ENCODE results near the gene TLCD3B. TPM values are rescaled to one million over a fixed set of nuclear protein-coding genes. Genes with fewer than 3 reads are reported as not detected.

The TLCD3B gene
- total RNA-seq, 3 donors from 2014 or later (not counting 1 experiment from before 2014, with no cell fraction given) = 0.88 to 2.0 (median 1.7) TPM

DNA sequence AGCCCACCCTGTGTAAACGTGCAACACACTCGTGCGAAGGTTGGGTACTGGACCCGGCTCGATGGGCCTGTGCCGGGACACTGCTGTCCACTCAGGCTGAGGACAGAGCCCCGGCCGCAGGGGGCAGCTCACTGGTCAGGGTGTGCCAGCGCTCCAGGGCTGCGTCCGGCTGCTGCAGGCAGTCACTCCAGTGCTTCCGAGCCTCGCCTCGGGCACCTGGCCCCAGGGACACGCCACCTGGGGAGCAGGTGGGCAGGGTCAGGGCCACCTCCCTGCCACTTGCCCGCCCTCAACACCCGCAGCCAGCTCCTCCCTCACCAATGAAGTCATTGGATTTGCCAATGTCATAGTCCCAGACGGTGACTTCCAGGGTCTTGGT lies 25.0 kb downstream of the TLCD3B start:
- peaks cover 11% of the 10 kb centered on the region for H3K27me3 ChIP-seq (ENCODE audit: control insufficient read depth, insufficient read depth, low read length)
- no peak for DNase-seq
- intact Hi-C loops (cut with micrococcal nuclease) = loop anchor here (5.0 kb wide), 1 partner anchor 304 kb away; no protein-coding TSS in a partner anchor
- H3K9me3 Mint-ChIP-seq = no peaks in the 10 kb centered on the region
- H3K36me3 Mint-ChIP-seq = no peaks in the 10 kb centered on the region
- no peak overlapping the region for H3K4me3 ChIP-seq (ENCODE audit: low read length)
- H3K36me3 ChIP-seq (ENCODE audit: control insufficient read depth, insufficient read depth, low read length) = peaks cover 7% of the 10 kb centered on the region
- H3K4me1 ChIP-seq (ENCODE audit: control insufficient read depth, insufficient read depth, low read length) = peaks cover 10% of the 10 kb centered on the region
- 95% methylated on average over 18 of the region's 18 CpGs for WGBS (ENCODE audit: insufficient coverage)
- H3K9me3 ChIP-seq (ENCODE audit: control insufficient read depth, insufficient read depth, low read length) = no peaks in the 10 kb centered on the region
- H3K4me3 Mint-ChIP-seq = no peak overlapping the region
- no peak overlapping the region for H3K27ac ChIP-seq (ENCODE audit: low read length)
- ATAC-seq = no peak
- no peak overlapping the region for H3K27ac Mint-ChIP-seq
- H3K4me1 Mint-ChIP-seq = peaks cover 0 to 26% of the 10 kb centered on the region in 2 donors
- TF ChIP-seq, protein P1, sequence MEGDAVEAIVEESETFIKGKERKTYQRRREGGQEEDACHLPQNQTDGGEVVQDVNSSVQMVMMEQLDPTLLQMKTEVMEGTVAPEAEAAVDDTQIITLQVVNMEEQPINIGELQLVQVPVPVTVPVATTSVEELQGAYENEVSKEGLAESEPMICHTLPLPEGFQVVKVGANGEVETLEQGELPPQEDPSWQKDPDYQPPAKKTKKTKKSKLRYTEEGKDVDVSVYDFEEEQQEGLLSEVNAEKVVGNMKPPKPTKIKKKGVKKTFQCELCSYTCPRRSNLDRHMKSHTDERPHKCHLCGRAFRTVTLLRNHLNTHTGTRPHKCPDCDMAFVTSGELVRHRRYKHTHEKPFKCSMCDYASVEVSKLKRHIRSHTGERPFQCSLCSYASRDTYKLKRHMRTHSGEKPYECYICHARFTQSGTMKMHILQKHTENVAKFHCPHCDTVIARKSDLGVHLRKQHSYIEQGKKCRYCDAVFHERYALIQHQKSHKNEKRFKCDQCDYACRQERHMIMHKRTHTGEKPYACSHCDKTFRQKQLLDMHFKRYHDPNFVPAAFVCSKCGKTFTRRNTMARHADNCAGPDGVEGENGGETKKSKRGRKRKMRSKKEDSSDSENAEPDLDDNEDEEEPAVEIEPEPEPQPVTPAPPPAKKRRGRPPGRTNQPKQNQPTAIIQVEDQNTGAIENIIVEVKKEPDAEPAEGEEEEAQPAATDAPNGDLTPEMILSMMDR (IDR thresholded peaks at IDR 0.05) = no peak
- peaks cover 0 to 17% of the 10 kb centered on the region in 2 donors for H3K27me3 Mint-ChIP-seq (ENCODE audit: low read depth in 2 of 2)

DNA sequence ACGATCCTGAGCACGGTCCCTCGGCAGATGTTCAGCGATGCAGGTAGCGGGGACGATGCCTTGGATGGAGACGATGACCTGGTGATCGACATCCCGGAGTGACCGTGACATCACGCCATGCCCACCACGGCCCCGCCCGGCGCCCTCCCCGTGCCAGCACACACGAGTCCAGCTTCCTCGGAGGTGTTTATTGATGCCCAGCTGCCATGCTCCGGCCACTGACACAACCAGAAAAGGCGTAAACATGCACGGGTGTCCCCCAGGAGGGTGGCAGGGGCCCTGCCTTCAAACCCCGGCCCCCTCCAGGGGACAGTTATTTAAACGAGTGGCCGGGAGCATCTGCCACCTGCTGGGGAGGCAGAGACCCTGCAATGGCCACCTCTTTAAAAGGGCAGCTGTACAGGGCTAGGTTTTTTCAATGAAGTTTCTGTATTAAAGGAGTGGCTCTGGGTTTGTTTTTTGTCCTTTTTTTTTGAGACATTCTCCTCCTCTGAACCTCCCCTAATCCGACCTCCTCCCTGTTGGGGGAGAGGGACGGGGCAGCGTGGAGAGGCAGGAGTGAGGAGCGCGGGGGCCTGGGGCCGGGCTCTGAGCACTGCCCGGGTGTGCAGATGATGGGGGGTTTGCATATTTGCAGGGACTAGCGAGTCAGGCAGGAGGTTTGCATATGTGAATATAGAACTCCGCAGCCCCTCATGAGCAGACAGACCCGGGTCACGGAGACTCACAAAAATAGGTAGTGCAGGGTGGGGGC lies 25.6 kb downstream of the TLCD3B start:
- Histone ChIP-seq H3K27ac (ENCODE audit: low read length) (no peak overlapping the region), H3K4me1 (ENCODE audit: control insufficient read depth, insufficient read depth, low read length) (peaks cover 7% of the 10 kb centered on the region), H3K36me3 (ENCODE audit: control insufficient read depth, insufficient read depth, low read length) (peaks cover 11% of the 10 kb centered on the region), H3K4me3 (ENCODE audit: low read length) (no peak overlapping the region), H3K27me3 (ENCODE audit: control insufficient read depth, insufficient read depth, low read length) (peaks cover 9% of the 10 kb centered on the region), H3K9me3 (ENCODE audit: control insufficient read depth, insufficient read depth, low read length) (no peaks in the 10 kb centered on the region)
- peak in 1 of 2 donors; percentile 71 for DNase-seq
- Mint-ChIP-seq H3K4me1 (peaks cover 0 to 24% of the 10 kb centered on the region in 2 donors), H3K27ac (no peak overlapping the region), H3K36me3 (no peaks in the 10 kb centered on the region), H3K4me3 (no peak overlapping the region), H3K9me3 (no peaks in the 10 kb centered on the region), H3K27me3 (ENCODE audit: low read depth in 2 of 2) (peaks cover 0 to 15% of the 10 kb centered on the region in 2 donors)
- 77% methylated on average over 31 of the region's 35 CpGs for WGBS (ENCODE audit: insufficient coverage)
- ATAC-seq = peak; percentile 52 to 89 (median 79)
- intact Hi-C loops (cut with micrococcal nuclease) = loop anchor here (5.0 kb wide), 1 partner anchor 303 kb away; no protein-coding TSS in a partner anchor
- TF ChIP-seq, protein P1 (IDR thresholded peaks at IDR 0.05) = peak; percentile 70

DNA sequence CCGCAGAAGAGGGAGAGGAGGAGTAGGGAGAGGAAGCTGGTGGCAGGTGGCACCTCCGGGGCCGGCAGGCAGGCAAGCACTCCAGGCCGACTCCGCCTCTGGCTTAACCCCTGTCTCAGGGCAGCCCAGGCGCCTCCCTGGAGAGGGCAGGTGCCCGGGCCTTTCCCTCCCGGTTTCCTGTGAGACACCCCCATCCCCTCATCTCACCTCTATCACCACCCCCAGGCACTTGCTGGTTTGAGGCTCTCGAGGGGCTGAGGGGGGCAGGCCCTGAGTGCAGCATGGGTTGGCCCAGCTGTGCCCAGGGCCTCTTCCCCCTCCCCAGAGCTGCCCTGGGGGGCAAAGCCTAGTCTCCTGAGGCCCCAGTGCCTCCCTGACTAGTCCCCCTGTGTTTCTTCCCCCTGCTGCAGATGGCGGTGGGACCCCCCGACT lies 26.2 kb downstream of the TLCD3B start:
- intact Hi-C loops (cut with micrococcal nuclease) = loop anchor here (5.0 kb wide), 1 partner anchor 303 kb away; no protein-coding TSS in a partner anchor
- no peaks in the 10 kb centered on the region for H3K9me3 Mint-ChIP-seq
- Histone ChIP-seq H3K9me3 (ENCODE audit: control insufficient read depth, insufficient read depth, low read length) (no peaks in the 10 kb centered on the region), H3K27me3 (ENCODE audit: control insufficient read depth, insufficient read depth, low read length) (peaks cover 2% of the 10 kb centered on the region), H3K27ac (ENCODE audit: low read length) (no peak overlapping the region), H3K4me1 (ENCODE audit: control insufficient read depth, insufficient read depth, low read length) (peaks cover 2% of the 10 kb centered on the region), H3K36me3 (ENCODE audit: control insufficient read depth, insufficient read depth, low read length) (peaks cover 16% of the 10 kb centered on the region), H3K4me3 (ENCODE audit: low read length) (no peak overlapping the region)
- no peak overlapping the region for H3K27ac Mint-ChIP-seq
- DNase-seq (no peak), ATAC-seq (no peak)
- no peaks in the 10 kb centered on the region for H3K36me3 Mint-ChIP-seq
- H3K27me3 Mint-ChIP-seq (ENCODE audit: low read depth in 2 of 2) = peaks cover 0 to 9% of the 10 kb centered on the region in 2 donors
- H3K4me3 Mint-ChIP-seq = no peak overlapping the region
- WGBS (ENCODE audit: insufficient coverage) = 32% methylated on average over 11 of the region's 11 CpGs
- H3K4me1 Mint-ChIP-seq = peaks cover 0 to 20% of the 10 kb centered on the region in 2 donors
- TF ChIP-seq, protein P1 (IDR thresholded peaks at IDR 0.05) = no peak

Data from natural killer cell (primary cell).